GM23338 (cell line): ENCODE measurements around the gene SQSTM1. TPM values are rescaled to one million over a fixed set of nuclear protein-coding genes. Genes with fewer than 3 reads are reported as not detected.

Source experiments
- ATAC-seq: fragments of 200-7000 bp; cut with Tn5 transposase; 3 replicates; pipeline ENCODE4 v1.9.1; 2020
- DNase-seq: peaks from one replicate; pipeline ENCODE4 v3.0.0-alpha.2; 2015; ENCODE audit warnings: low spot score
- H2AFZ ChIP-seq: fragments of 200-600 bp; sonication (generic); 2 replicates; pipeline ENCODE4 v1.8.0; 2016; ENCODE audit warnings: antibody characterized with exemption, mild to moderate bottlenecking, moderate library complexity
- H3F3A ChIP-seq: fragments of 200-600 bp; sonication (generic); replicated peaks from 2 replicates; pipeline ENCODE4 v1.8.0; 2017; ENCODE audit warnings: antibody characterized with exemption, mixed run types, low read depth
- H3K27ac ChIP-seq: fragments of 200-600 bp; sonication (generic); 2 replicates; pipeline ENCODE4 v1.6.1; 2016; ENCODE audit warnings: low read depth
- H3K27me3 ChIP-seq: fragments of 200-600 bp; sonication (generic); 2 replicates; pipeline ENCODE4 v1.8.0; 2016; ENCODE audit warnings: mild to moderate bottlenecking, mixed run types, moderate library complexity; ENCODE audit not compliant: insufficient read depth
- H3K36me3 ChIP-seq: fragments of 200-600 bp; sonication (generic); 2 replicates; pipeline ENCODE4 v1.8.0; 2016; ENCODE audit warnings: mild to moderate bottlenecking; ENCODE audit not compliant: insufficient read depth
- H3K4me1 ChIP-seq: fragments of 200-600 bp; sonication (generic); 2 replicates; pipeline ENCODE4 v1.8.0; 2016; ENCODE audit warnings: mild to moderate bottlenecking, moderate library complexity; ENCODE audit not compliant: insufficient read depth
- H3K4me2 ChIP-seq: fragments of 200-600 bp; sonication (generic); 2 replicates; pipeline ENCODE4 v1.7.1; 2017; ENCODE audit warnings: mixed run types
- H3K4me3 ChIP-seq: fragments of 200-600 bp; sonication (generic); 2 replicates; pipeline ENCODE4 v1.6.1; 2016; ENCODE audit warnings: mixed run types
- H3K79me2 ChIP-seq: fragments of 200-600 bp; sonication (generic); replicated peaks from 2 replicates; pipeline ENCODE4 v1.8.0; 2017; ENCODE audit warnings: mild to moderate bottlenecking; ENCODE audit not compliant: insufficient read depth
- H3K9me2 ChIP-seq: fragments of 200-600 bp; sonication (generic); 2 replicates; pipeline ENCODE4 v1.8.0; 2017; ENCODE audit not compliant: insufficient read depth
- H4K20me1 ChIP-seq: fragments of 200-600 bp; sonication (generic); replicated peaks from 2 replicates; pipeline ENCODE4 v1.8.0; 2017; ENCODE audit warnings: mild to moderate bottlenecking; ENCODE audit not compliant: insufficient read depth
- H3K27ac Mint-ChIP-seq: 2 replicates; pipeline ENCODE4 v1.8.0; 2020; ENCODE audit warnings: inconsistent platforms, mild to moderate bottlenecking, moderate library complexity, mixed read lengths
- H3K27me3 Mint-ChIP-seq: 3 replicates; pipeline ENCODE4 v1.8.0; 2022; ENCODE audit warnings: low read depth, mild to moderate bottlenecking, moderate library complexity, mixed read lengths, inconsistent platforms; ENCODE audit not compliant: insufficient read depth, poor library complexity
- H3K36me3 Mint-ChIP-seq: 3 replicates; pipeline ENCODE4 v1.8.0; 2021; ENCODE audit warnings: low read depth, mild to moderate bottlenecking, inconsistent platforms, moderate library complexity, mixed read lengths
- H3K4me1 Mint-ChIP-seq: 3 replicates; pipeline ENCODE4 v1.8.0; 2020; ENCODE audit warnings: mild to moderate bottlenecking, inconsistent platforms, mixed read lengths
- H3K4me3 Mint-ChIP-seq: 3 replicates; pipeline ENCODE4 v1.8.0; 2021; ENCODE audit warnings: moderate library complexity, mild to moderate bottlenecking, inconsistent platforms, mixed read lengths
- H3K9me3 Mint-ChIP-seq: 3 replicates; pipeline ENCODE4 v1.8.0; 2020; ENCODE audit warnings: moderate library complexity, mild to moderate bottlenecking, inconsistent platforms, mixed read lengths
- CTCF ChIP-seq, 2 experiments: fragments of 200-600 bp in 1 of 2; sonication (generic) in 1 of 2; conservative IDR thresholded peaks; 2 replicates each; pipeline versions ENCODE4 v1.5.1 to v1.6.1; 2016 to 2017; ENCODE audit warnings: antibody characterized with exemption in 2 of 2, low read depth in 2 of 2, mild to moderate bottlenecking in 2 of 2, moderate library complexity in 1 of 2
- ETS1 ChIP-seq: IDR thresholded peaks from 2 replicates; pipeline ENCODE4 v1.6.1; 2016; ENCODE audit warnings: antibody characterized with exemption
- EZH2phosphoT487 ChIP-seq: fragments of 200-600 bp; sonication (generic); IDR thresholded peaks from one replicate; pipeline ENCODE4 v1.8.1; 2018; ENCODE audit warnings: antibody characterized with exemption; ENCODE audit not compliant: unreplicated experiment
- JUNB ChIP-seq: IDR thresholded peaks from one replicate; pipeline ENCODE4 v1.6.1; 2016; ENCODE audit warnings: antibody characterized with exemption; ENCODE audit not compliant: unreplicated experiment
- NANOG ChIP-seq: IDR thresholded peaks from 2 replicates; pipeline ENCODE4 v1.6.1; 2016; ENCODE audit warnings: antibody characterized with exemption, borderline replicate concordance
- REST ChIP-seq: IDR thresholded peaks from one replicate; pipeline ENCODE4 v1.6.1; 2018; ENCODE audit warnings: antibody characterized with exemption; ENCODE audit not compliant: unreplicated experiment
- STAT1 ChIP-seq: IDR thresholded peaks from one replicate; pipeline ENCODE4 v1.6.1; 2016; ENCODE audit warnings: antibody characterized with exemption; ENCODE audit not compliant: unreplicated experiment
- ZNF114 ChIP-seq: fragments of 250-450 bp; sonication (Bioruptor Pico); IDR thresholded peaks from 2 replicates; pipeline ENCODE4 v1.5.0; 2020; ENCODE audit warnings: mild to moderate bottlenecking, moderate library complexity
- ZNF462 ChIP-seq: fragments of 250-450 bp; sonication (Bioruptor Pico); IDR thresholded peaks from 2 replicates; pipeline ENCODE4 v1.5.0; 2020; ENCODE audit warnings: mild to moderate bottlenecking, moderate library complexity
- polyA plus RNA-seq: library from polyadenylated mRNA; unstranded; fragments of >200 nt; fragmentation: Nextera tagmentation; extraction: Ambion mirVana; gene quantifications from 2 replicates; pipeline ENCODE4 v1.2.1, GENCODE V29; 2016
- total RNA-seq: library from RNA; depleted of rRNA; stranded (reverse); fragments of >200 nt; shearing (Covaris generic); gene quantifications from 2 replicates; pipeline ENCODE4 v1.2.3, GENCODE V29; 2014

SQSTM1 gene
- total and polyA plus RNA-seq, 2 experiments from 2014 or later: 58.0 to 92.6 TPM

- TF ChIP-seq CTCF (conservative IDR thresholded peaks at IDR 0.05; ENCODE audit: low read depth in 2 of 2) (no peak), STAT1 (no peak), REST (no peak), JUNB (no peak), NANOG (no peak), ZNF114 (no peak), ETS1 (no peak), EZH2phosphoT487 (no peak)
These were observed 44.0 kb downstream of the SQSTM1 start (continued) for GRCh38 chr5:179864686-179865085.

GRCh38 chr5:179865491-179866240 is 45.0 kb downstream of the SQSTM1 start:
- ATAC-seq: no peak
- peaks cover under 1% of the 10 kb centered on the region; the same call in 1 of the 2 replicates for H3F3A ChIP-seq
- H2AFZ ChIP-seq: no peak overlapping the region
- H3K4me2 ChIP-seq: no peak overlapping the region
- Mint-ChIP-seq H3K9me3 (peaks cover 10% of the 10 kb centered on the region), H3K36me3 (peaks cover 45% of the 10 kb centered on the region), H3K4me1 (peaks cover 8% of the 10 kb centered on the region), H3K27me3 (peaks cover 7% of the 10 kb centered on the region), H3K4me3 (no peak overlapping the region), H3K27ac (no peak overlapping the region)
- H3K36me3 ChIP-seq: no peaks in the 10 kb centered on the region
- H3K4me3 ChIP-seq: no peak overlapping the region
- H3K27ac ChIP-seq: no peak overlapping the region
- no peaks in the 10 kb centered on the region for H3K79me2 ChIP-seq
- H3K4me1 ChIP-seq: 0 out of 2 replicates have a peak, but pooled peaks cover under 1% of the 10 kb centered on the region
- no peaks in the 10 kb centered on the region; the same call in 1 of the 2 replicates for H4K20me1 ChIP-seq
- H3K9me2 ChIP-seq: no peaks in the 10 kb centered on the region
- H3K27me3 ChIP-seq: no peaks in the 10 kb centered on the region
- no peak for DNase-seq
- TF ChIP-seq ZNF114: no peak
- no peak for TF ChIP-seq ZNF462 (CRISPR knock-in tag)
- no peak for TF ChIP-seq STAT1
- TF ChIP-seq EZH2phosphoT487: no peak
- no peak for TF ChIP-seq NANOG
